CD4-positive, alpha-beta T cell treated with Interleukin-2 at 100 ng/mL for 4 hours (primary cell): ENCODE data around the gene DAZL.

ENCODE experiments used
- DNase-seq: peaks from one replicate; pipeline ENCODE4 v3.0.0-alpha.2; 2020; ENCODE audit warnings: low spot score

Gene DAZL

GRCh38 chr3:16595778-16596177 is 9.4 kb downstream of the DAZL start:
- no peak for DNase-seq

DNA sequence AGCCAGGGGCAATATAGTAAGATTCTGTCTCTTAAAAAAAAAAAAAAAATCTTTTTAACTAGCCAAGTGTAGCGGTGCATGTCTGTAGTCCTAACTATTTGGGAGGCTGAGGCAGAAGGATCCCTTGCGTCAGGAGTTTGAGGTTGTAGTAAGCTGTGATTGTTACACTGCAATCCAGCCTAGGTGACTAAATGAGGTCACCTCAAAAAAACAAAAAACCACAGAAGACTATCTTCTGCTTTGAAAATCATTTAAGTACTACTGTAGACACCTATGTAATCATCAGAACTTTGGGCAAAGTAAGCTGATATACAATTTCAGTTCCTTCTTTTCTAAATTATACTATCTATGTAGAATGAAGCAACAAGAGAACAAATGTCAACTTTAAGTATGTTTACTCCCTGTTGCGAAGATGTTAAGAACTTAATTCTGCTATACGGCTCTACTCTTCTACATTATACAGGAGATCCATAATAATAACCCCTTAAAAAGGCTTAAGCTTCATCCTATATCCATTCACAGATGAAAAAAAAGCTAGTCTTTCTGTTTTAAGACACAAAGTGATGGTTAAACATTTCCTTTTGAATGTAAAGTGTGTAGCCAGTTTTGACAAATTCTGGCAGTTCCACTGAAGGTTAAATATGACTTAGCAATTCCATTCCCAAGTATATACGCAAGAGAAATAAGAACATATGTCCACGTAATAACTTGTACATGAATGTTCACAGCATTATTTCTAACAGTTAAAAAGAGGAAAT is 15.2 kb downstream of the DAZL start:
- DNase-seq, result no peak

DNA sequence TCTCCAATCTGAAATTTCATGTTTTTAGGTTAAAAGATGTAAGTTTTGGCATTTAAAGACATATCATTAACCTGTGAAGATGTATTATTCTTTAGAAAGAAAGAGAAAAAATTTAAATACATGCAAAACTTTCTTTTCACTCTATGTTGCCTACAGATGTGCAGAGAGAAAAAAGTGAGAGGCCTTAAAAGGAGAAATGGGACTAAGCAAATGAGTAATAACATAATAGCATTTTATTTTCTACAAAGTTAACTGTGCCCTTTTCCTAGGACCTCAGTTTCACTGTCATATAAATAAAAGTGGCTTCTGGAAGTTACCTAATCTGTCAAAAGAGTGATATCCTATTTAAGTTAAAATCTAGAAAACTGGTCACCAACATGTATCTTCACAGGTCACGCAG is 16.1 kb downstream of the DAZL start:
- no peak for DNase-seq

- DNase-seq, result no peak
These were observed 17.6 kb downstream of the DAZL start for GRCh38 chr3:16587681-16588060.

GRCh38 chr3:16587047-16587680 is 18.1 kb downstream of the DAZL start:
- DNase-seq, result no peak

DNA sequence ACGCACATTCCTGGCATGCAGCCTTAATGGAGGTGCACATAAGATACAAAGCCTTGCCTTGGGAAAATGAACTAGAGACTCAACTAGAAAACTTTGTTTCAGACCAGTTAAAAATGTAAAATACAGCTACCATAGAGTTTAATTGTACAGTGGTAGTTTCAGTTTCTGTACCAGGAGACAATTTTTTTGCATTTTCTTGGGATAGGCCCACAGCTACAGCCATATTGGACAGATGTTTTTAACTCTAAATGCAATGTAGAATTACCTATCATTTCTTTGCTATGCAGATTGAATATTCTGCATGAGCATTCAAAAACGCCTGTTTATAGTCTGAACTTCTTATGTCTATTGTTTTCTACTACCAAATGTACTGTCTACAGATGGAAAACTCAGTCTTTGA is 20.3 kb downstream of the DAZL start:
- no peak for DNase-seq

GRCh38 chr3:16583551-16583950 is 21.7 kb downstream of the DAZL start:
- DNase-seq, result no peak

DNA sequence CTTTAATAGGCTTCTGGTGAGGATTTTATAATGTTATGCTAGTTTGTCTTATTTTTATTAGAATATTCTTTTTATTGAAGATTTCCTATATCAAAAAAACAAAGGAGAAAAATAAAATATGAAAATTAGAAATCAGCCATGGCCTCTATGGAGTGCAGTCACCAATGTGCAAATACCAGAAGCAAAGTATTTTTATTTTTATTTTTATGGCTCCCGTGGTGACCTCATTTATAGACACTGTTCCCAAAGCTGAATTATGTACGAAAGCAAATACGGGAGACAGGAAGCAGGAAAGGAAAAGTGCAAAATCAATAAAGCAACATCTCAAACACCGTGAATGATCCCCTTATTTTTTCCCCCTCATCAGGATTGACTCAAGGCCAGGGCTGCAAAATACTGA is 35.1 kb downstream of the DAZL start:
- DNase-seq, result no peak

- DNase-seq, result no peak
These were observed 36.7 kb downstream of the DAZL start for GRCh38 chr3:16568532-16568931.

- DNase-seq, result no peak
These were observed 37.1 kb downstream of the DAZL start for GRCh38 chr3:16568115-16568514.

DNA sequence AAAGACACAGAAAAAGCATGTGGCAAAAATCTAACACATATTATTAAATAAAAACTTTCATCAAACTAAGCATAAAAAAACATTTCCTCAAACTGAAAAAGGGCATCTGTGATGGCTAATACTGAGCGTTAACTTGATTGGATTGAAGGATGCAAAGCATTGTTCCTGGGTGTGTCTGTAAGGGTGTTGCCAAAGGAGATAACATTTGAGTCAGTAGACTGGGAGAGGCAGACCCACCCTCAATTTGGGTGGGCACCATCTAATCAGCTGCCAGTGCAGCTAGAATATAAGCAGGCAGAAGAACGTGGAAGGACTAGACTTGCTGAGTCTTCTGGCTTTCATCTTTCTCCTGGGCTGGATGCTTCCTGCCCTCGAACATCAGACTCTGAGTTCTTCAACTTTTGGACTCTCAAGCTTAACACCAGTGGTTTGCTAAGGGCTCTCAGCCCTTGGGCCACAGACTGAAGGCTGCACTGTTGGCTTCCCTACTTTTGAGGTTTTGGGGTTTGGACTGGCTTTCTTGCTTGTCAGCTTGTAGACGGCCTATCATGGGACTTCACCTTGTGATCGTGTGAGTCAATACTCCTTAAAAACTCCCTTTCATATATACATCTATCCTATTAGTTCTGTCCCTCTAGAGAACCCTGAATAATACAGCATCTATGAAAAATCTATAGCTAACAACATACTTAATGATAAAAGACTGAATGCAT is 45.4 kb downstream of the DAZL start:
- no peak for DNase-seq

DNA sequence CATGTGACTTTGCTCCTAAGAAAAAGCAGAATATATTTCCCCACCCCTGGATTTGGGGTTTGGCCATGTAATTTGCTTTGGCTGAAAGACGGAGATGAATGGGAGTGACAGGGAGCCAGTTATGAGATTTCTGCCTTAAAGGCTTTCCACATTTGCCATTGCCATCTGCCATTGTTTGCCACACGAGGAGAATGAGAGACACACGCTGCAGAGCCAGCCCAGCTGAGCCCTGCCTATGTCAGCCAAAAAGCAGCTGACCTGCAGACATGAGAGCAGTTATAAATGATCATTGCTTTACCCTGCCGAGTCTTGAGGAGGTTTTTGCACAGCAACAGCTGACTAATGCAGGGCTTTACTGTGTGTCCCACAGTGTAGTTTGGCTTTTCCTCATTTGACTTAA is 51.1 kb downstream of the DAZL start:
- DNase-seq, result no peak

DNA sequence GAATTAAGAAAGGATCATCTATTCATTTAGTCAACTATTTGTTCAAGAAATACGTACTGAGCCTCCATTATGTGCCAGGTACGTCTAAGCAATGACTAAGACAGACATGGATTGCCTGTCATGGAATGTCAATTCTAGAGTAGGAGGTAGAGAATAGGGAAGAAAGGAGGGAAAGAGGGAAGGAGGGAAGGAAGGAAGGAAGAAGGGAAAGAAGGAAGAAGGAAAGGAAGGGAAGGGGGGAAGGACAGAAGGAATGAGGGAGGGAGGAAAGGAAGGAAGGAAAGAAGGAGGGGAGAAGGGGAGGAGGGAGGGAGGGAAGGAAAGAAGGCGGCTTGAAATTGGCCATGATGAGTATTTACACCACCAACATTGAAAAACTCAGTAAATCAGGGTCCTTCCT is 52.5 kb downstream of the DAZL start:
- DNase-seq, result no peak

DNA sequence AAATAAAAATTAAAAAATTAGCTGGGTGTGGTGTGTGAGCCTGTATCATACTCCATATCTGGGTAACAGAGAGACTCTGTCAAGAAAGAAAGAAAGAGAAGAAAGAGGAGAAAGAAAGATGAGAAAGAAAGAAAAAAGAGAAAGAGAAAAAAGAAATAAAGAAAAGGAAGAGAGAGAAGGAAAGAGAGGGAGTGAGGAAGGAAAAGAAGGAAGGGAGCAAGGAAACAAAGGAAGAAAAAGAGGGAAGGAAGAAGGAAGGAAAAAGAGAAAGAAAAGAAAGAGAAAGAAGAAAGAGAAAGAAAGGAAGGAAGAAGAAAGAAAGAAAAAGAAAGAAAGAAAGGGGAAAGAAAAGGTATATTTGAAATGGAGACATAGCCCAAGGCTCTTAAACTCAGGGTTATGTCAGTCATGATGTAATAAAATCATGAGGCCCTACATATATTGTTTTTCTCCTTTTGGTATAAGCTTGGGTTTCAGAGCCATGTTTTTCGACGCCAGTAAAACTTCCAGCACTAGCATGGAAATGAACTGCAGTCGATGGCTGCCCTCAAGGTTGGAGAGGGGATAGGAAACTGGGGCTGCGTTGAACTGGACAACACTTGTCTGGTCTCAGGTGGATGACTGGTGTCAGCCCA is 53.8 kb downstream of the DAZL start:
- DNase-seq, result no peak

GRCh38 chr3:16550676-16551341 is 54.4 kb downstream of the DAZL start:
- peak; percentile 86 for DNase-seq

GRCh38 chr3:16550305-16550675 is 54.9 kb downstream of the DAZL start:
- no peak for DNase-seq

DNA sequence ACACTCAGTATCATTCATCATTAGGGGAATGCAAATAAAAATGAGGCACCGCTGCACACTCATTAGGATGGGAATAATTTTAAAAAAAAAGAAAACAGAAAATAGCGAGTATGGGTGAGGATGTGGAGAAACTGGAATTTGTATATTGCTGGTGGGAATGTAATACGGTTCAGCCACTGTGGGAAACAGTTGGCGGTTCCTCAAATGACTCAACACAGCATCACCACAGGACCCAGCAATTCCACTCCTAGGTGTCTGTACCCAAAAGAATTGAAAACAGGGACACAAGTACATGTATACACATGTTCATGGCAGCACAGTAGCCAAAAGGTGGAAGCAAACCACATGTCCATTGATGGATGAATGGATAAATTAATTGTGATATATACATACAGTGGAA is 56.5 kb downstream of the DAZL start:
- no peak for DNase-seq

DNA sequence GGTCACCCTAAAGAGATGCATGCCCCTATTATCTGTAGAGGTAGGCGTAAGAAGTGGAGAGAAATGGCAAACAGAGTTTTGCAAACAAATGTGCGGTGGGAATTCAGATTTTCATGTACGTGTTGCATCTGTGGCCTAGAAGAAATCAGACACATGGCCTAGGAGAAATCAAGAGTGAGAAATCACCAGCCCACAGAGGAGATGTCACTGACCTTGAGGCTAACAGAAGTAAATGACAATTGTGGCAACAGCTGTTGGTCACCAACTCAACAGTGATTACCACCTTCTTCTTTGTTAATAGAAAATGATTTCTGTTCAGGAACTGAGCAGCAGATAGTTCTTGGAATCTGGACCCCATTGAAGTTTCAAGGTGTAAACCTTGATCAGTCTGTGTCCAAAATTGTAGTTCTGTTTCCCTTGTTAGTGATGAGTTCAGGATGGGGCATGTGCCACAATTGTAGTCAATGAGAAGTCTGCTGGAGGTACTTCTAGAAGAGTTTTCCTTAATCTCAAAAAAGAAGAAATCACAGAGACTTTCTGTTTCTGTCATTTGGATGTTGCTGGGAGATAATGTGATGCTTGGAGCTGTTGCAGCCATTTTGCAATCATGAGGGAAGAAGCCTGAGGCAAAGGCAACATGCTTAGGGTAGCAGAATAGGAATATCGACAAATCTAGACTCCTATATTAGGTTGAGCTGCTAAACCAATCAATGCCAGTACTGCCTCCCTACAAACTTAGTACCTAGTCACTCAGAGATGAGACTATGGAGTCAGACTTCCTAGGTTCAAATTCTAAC is 57.5 kb downstream of the DAZL start:
- DNase-seq, result no peak

GRCh38 chr3:16546186-16547010 is 58.8 kb downstream of the DAZL start:
- no peak for DNase-seq

DNA sequence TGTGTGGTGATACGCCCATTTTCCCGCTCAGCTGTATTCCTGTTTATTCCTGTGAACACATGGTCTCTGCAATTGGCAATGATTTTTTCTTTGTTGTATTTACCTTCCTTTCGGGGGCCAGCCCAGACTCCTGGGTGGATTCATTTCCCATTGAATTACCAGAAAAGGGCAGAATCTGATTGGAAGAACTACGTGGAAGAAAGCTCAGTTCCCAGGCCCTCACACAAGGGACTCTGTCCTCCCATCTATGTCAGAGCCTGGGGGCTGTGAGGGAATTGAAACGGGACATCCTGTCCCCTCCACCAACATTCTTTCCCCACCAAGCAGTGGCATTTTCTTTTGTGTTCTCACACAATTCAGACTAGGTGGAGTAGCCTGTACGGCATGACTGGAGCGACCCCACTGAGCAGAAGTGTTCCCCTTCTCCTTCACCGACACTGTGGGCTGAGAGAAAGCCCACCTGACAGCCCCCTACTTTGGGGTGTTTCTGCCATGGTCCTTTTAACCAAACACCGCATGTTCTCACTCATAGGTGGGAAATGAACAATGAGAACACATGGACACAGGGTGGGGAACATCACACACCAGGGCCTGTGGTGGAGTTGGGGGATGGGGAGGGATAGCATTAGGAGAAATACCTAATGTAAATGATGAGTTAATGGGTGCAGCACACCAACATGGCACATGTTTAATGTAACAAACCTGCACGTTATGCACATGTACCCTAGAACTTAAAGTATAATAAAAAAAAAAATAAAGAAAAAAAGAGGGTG is 59.6 kb downstream of the DAZL start:
- no peak for DNase-seq
